H9 (cell line): ENCODE data around the gene RHNO1. TPM values are rescaled to one million over a fixed set of nuclear protein-coding genes. Genes with fewer than 3 reads are reported as not detected.

Source experiments
- DNase-seq: peaks from one replicate; pipeline ENCODE4 v3.0.0-alpha.2; 2017
- H2AFZ ChIP-seq: one replicate; pipeline ENCODE4 v1.6.1; 2013; ENCODE audit warnings: mild to moderate bottlenecking, low read length, control low read depth, moderate library complexity
- H2AK5ac ChIP-seq: 2 replicates; pipeline ENCODE4 v1.6.1; 2013; ENCODE audit warnings: low read length, control low read depth, mixed read lengths; ENCODE audit not compliant: insufficient read length
- H2BK120ac ChIP-seq: one replicate; pipeline ENCODE4 v1.6.1; 2013; ENCODE audit warnings: low read depth, mild to moderate bottlenecking, low read length, control low read depth, inconsistent platforms; ENCODE audit not compliant: poor library complexity, severe bottlenecking
- H2BK12ac ChIP-seq: 2 replicates; pipeline ENCODE4 v1.6.1; 2013; ENCODE audit warnings: low read length, control low read depth, mixed read lengths, low read depth; ENCODE audit not compliant: insufficient read length
- H2BK15ac ChIP-seq: 2 replicates; pipeline ENCODE4 v1.6.1; 2013; ENCODE audit warnings: low read depth, low read length, control low read depth
- H2BK20ac ChIP-seq: one replicate; pipeline ENCODE4 v1.6.1; 2013; ENCODE audit warnings: low read depth, mild to moderate bottlenecking, low read length, control low read depth, inconsistent platforms; ENCODE audit not compliant: poor library complexity, severe bottlenecking
- H2BK5ac ChIP-seq: 2 replicates; pipeline ENCODE4 v1.6.1; 2013; ENCODE audit warnings: low read length, control low read depth, mixed read lengths; ENCODE audit not compliant: insufficient read length
- H3K14ac ChIP-seq: 2 replicates; pipeline ENCODE4 v1.6.1; 2013; ENCODE audit warnings: low read length, control low read depth; ENCODE audit not compliant: insufficient read depth
- H3K18ac ChIP-seq: 2 replicates; pipeline ENCODE4 v1.6.1; 2013; ENCODE audit warnings: low read depth, mild to moderate bottlenecking, mixed read lengths, low read length, control low read depth; ENCODE audit not compliant: insufficient read length
- H3K23ac ChIP-seq: 2 replicates; pipeline ENCODE4 v1.6.1; 2013; ENCODE audit warnings: low read length, control low read depth, mixed read lengths, low read depth; ENCODE audit not compliant: insufficient read length
- H3K23me2 ChIP-seq: 2 replicates; pipeline ENCODE4 v1.6.1; 2013; ENCODE audit warnings: low read depth, mild to moderate bottlenecking, mixed read lengths, low read length, control low read depth; ENCODE audit not compliant: insufficient read length, poor library complexity, severe bottlenecking
- H3K27ac ChIP-seq: 2 replicates; pipeline ENCODE4 v1.5.1; 2013; ENCODE audit warnings: low read length, control low read depth, mixed read lengths, low read depth; ENCODE audit not compliant: insufficient read length
- H3K27me3 ChIP-seq: 2 replicates; pipeline ENCODE4 v1.6.1; 2013; ENCODE audit warnings: low read length, control low read depth, inconsistent platforms; ENCODE audit not compliant: insufficient read depth
- H3K4ac ChIP-seq: 2 replicates; pipeline ENCODE4 v1.6.1; 2013; ENCODE audit warnings: low read depth, mild to moderate bottlenecking, control low read depth, inconsistent platforms, low read length, moderate library complexity
- H3K4me1 ChIP-seq: 2 replicates; pipeline ENCODE4 v1.6.1; 2013; ENCODE audit warnings: low read length, control low read depth, inconsistent platforms; ENCODE audit not compliant: insufficient read depth
- H3K4me2 ChIP-seq: 2 replicates; pipeline ENCODE4 v1.6.1; 2013; ENCODE audit warnings: low read length, control low read depth, mixed read lengths; ENCODE audit not compliant: insufficient read length, insufficient read depth
- H3K56ac ChIP-seq: 2 replicates; pipeline ENCODE4 v1.6.1; 2013; ENCODE audit warnings: low read depth, mild to moderate bottlenecking, mixed read lengths, low read length, control low read depth; ENCODE audit not compliant: insufficient read length
- H3K79me1 ChIP-seq: 2 replicates; pipeline ENCODE4 v1.6.1; 2013; ENCODE audit warnings: low read depth, mild to moderate bottlenecking, moderate library complexity, low read length, control low read depth, inconsistent platforms; ENCODE audit not compliant: insufficient read depth, poor library complexity, severe bottlenecking
- H3K79me2 ChIP-seq: 2 replicates; pipeline ENCODE4 v1.6.1; 2013; ENCODE audit warnings: low read length, control low read depth, inconsistent platforms; ENCODE audit not compliant: insufficient read depth
- H3K9ac ChIP-seq: 2 replicates; pipeline ENCODE4 v1.6.1; 2013; ENCODE audit warnings: low read length, control low read depth, mixed read lengths; ENCODE audit not compliant: insufficient read length; ENCODE audit errors: extremely low read depth
- H3K9me3 ChIP-seq: one replicate; pipeline ENCODE4 v1.6.1; 2013; ENCODE audit warnings: low read depth, low read length, inconsistent platforms; ENCODE audit not compliant: control insufficient read depth
- H3T11ph ChIP-seq: one replicate; pipeline ENCODE4 v1.6.1; 2013; ENCODE audit warnings: mild to moderate bottlenecking, low read length, control low read depth, inconsistent platforms
- H4K20me1 ChIP-seq: one replicate; pipeline ENCODE4 v1.6.1; 2013; ENCODE audit not compliant: control insufficient read depth, insufficient read length, insufficient read depth
- H4K5ac ChIP-seq: 2 replicates; pipeline ENCODE4 v1.6.1; 2013; ENCODE audit warnings: low read depth, mild to moderate bottlenecking, mixed read lengths, low read length, control low read depth; ENCODE audit not compliant: insufficient read length
- H4K8ac ChIP-seq: replicated peaks from 2 replicates; pipeline ENCODE4 v1.6.1; 2013; ENCODE audit warnings: low read length, control low read depth, mixed read lengths, low read depth; ENCODE audit not compliant: insufficient read length
- H4K91ac ChIP-seq: 2 replicates; pipeline ENCODE4 v1.6.1; 2013; ENCODE audit warnings: low read depth, mild to moderate bottlenecking, moderate library complexity, mixed read lengths, low read length, control low read depth; ENCODE audit not compliant: insufficient read length
- H3K27ac Mint-ChIP-seq, 3 experiments: 2 replicates in 2 of 3; 3 replicates in 1 of 3; pipeline ENCODE4 v1.8.0; 2020 to 2021; ENCODE audit warnings: mixed read lengths in 3 of 3, mild to moderate bottlenecking in 1 of 3, moderate library complexity in 1 of 3
- H3K27me3 Mint-ChIP-seq: 2 replicates; pipeline ENCODE4 v1.8.0; 2021; ENCODE audit warnings: low read depth, mild to moderate bottlenecking, moderate library complexity, mixed read lengths
- H3K36me3 Mint-ChIP-seq, 3 experiments: 2 replicates in 2 of 3; 3 replicates in 1 of 3; pipeline ENCODE4 v1.8.0; 2020 to 2021; ENCODE audit warnings: low read depth in 3 of 3, mixed read lengths in 3 of 3; ENCODE audit not compliant: insufficient read depth in 1 of 3
- H3K4me1 Mint-ChIP-seq, 2 experiments: 2 replicates each; pipeline ENCODE4 v1.8.0; 2020; ENCODE audit warnings: mixed read lengths in 2 of 2
- H3K4me3 Mint-ChIP-seq, 2 experiments: 2 replicates in 1 of 2; 3 replicates in 1 of 2; pipeline ENCODE4 v1.8.0; 2020 to 2021; ENCODE audit warnings: mild to moderate bottlenecking in 2 of 2, mixed read lengths in 2 of 2, moderate library complexity in 1 of 2
- H3K9me3 Mint-ChIP-seq, 2 experiments: 2 replicates in 1 of 2; 3 replicates in 1 of 2; pipeline ENCODE4 v1.8.0; 2020; ENCODE audit warnings: mild to moderate bottlenecking in 2 of 2, mixed read lengths in 2 of 2, moderate library complexity in 1 of 2
- WGBS: extraction: QIAGEN DNeasy Blood & Tissue Kit; methylation state at CpG from one replicate; pipeline ENCODE4 v1.1.7; 2013; ENCODE audit warnings: missing lambda C conversion rate, low lambda C conversion rate, mixed read lengths; ENCODE audit not compliant: insufficient read length; ENCODE audit errors: extremely low coverage; 5-methylcytosine and 5-hydroxymethylcytosine counted together
- total RNA-seq: library from RNA; stranded (reverse); gene quantifications from 2 replicates; pipeline ENCODE4 v1.2.1, GENCODE V29; 2021
- TF ChIP-seq, protein P1 (sequence below): fragments of 200-600 bp; sonication (generic); conservative IDR thresholded peaks from 3 replicates; pipeline ENCODE4 v1.8.0; 2021; ENCODE audit warnings: antibody characterized with exemption, mild to moderate bottlenecking

RHNO1 gene
- total RNA-seq, 1 experiment from 2014 or later = 36.7 TPM

DNA sequence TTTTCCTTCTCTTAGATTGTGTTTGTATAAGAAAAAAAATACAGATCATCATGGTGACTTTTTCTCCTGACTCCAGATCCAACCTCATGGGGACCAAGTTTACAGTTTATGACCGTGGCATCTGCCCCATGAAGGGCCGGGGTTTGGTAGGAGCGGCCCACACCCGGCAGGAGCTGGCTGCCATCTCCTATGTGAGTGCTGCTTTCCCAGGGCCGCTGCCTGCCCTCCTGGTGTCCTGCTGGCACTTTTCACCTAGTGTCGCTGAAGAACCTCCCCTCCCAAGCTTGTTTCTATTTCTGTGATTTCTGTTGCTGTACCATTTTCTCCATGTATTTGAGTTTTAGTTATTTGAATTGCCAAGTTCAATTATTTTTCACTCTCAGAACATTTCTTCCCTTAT lies 57.3 kb downstream of the RHNO1 start:
- H3K23ac ChIP-seq = no peak overlapping the region
- H3K4me1 ChIP-seq = no peaks in the 10 kb centered on the region
- H3K79me2 ChIP-seq = no peaks in the 10 kb centered on the region
- no peaks in the 10 kb centered on the region for H3K79me1 ChIP-seq
- no peak overlapping the region for H2BK15ac ChIP-seq
- no peaks in the 10 kb centered on the region for H3K27me3 ChIP-seq
- no peaks in the 10 kb centered on the region for H3K9me3 Mint-ChIP-seq
- no peaks in the 10 kb centered on the region for H4K20me1 ChIP-seq
- TF ChIP-seq, protein P1, sequence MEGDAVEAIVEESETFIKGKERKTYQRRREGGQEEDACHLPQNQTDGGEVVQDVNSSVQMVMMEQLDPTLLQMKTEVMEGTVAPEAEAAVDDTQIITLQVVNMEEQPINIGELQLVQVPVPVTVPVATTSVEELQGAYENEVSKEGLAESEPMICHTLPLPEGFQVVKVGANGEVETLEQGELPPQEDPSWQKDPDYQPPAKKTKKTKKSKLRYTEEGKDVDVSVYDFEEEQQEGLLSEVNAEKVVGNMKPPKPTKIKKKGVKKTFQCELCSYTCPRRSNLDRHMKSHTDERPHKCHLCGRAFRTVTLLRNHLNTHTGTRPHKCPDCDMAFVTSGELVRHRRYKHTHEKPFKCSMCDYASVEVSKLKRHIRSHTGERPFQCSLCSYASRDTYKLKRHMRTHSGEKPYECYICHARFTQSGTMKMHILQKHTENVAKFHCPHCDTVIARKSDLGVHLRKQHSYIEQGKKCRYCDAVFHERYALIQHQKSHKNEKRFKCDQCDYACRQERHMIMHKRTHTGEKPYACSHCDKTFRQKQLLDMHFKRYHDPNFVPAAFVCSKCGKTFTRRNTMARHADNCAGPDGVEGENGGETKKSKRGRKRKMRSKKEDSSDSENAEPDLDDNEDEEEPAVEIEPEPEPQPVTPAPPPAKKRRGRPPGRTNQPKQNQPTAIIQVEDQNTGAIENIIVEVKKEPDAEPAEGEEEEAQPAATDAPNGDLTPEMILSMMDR = no peak
- H2BK20ac ChIP-seq = no peak overlapping the region
- no peak overlapping the region for H3K14ac ChIP-seq
- H3K27ac Mint-ChIP-seq = no peak overlapping the region
- no peak overlapping the region for H2AFZ ChIP-seq
- no peak overlapping the region for H4K8ac ChIP-seq
- no peak overlapping the region for H3K18ac ChIP-seq
- H2AK5ac ChIP-seq = no peak overlapping the region
- WGBS = no CpG with 5 or more reads among the region's 6 CpGs
- no peak overlapping the region for H3K27ac ChIP-seq
- no peak overlapping the region for H3T11ph ChIP-seq
- H4K5ac ChIP-seq = no peak overlapping the region
- no peak overlapping the region for H3K56ac ChIP-seq
- no peak overlapping the region for H2BK120ac ChIP-seq
- H3K4me3 Mint-ChIP-seq = no peak overlapping the region
- no peak overlapping the region for H3K9ac ChIP-seq
- no peaks in the 10 kb centered on the region for H3K9me3 ChIP-seq
- H3K4me1 Mint-ChIP-seq = no peaks in the 10 kb centered on the region
- no peak for DNase-seq
- no peak overlapping the region for H3K4me2 ChIP-seq
- H4K91ac ChIP-seq = no peak overlapping the region
- no peaks in the 10 kb centered on the region for H3K23me2 ChIP-seq
- H3K36me3 Mint-ChIP-seq = peaks cover 3 to 54% (median 52%) of the 10 kb centered on the region in 3 experiments
- H2BK5ac ChIP-seq = no peak overlapping the region
- no peak overlapping the region for H3K4ac ChIP-seq
- H2BK12ac ChIP-seq = no peak overlapping the region
- no peaks in the 10 kb centered on the region for H3K27me3 Mint-ChIP-seq
